HG03354 (cell line): ENCODE results near the gene SLC25A18.

Source experiments
- ATAC-seq: cut with Tn5 transposase; IDR thresholded peaks from one replicate; pipeline ENCODE4 v1.9.1; 2021; ENCODE audit warnings: mild to moderate bottlenecking; ENCODE audit not compliant: unreplicated experiment, poor library complexity, severe bottlenecking

SLC25A18 gene

DNA sequence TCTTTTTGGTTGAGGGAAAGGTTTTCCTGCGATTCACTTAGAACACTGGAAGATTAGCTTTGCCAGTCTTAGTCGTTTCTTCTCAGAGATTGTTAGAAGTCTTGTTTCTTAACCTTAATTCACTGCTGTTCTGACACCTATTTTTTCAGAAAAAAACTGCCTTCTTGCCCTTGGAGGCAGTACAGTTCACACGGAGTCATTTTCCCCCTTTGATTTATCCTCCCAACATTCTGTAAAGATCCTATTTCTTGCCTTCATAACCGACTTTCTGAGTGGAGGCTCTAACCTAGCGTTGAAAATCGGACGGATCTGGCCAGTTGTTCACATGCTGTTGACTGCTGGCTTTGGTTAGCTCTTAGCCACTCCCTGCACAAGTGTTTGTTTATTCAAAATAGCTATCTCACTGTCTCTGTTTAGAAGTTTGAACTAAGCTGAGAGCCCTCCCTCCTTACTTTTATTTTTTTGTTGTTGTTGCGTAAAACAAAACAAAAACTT is 76.0 kb downstream of the SLC25A18 start:
- ATAC-seq, result peak; percentile 47
